IMR-90 (cell line): ENCODE results near the gene TPPP.

Experiments
- CEBPB ChIP-seq: IDR thresholded peaks from 2 replicates; pipeline ENCODE4 v1.6.1; 2012; ENCODE audit warnings: low read depth, low read length, improper control_type of control experiment
- CHD1 ChIP-seq: IDR thresholded peaks from 2 replicates; pipeline ENCODE4 v1.6.1; 2012; ENCODE audit warnings: low read depth, low read length, improper control_type of control experiment
- FOS ChIP-seq: fragments of 150-350 bp; IDR thresholded peaks from 2 replicates; pipeline ENCODE4 v1.6.1; 2016; ENCODE audit warnings: low read depth, low read length
- MAFK ChIP-seq: IDR thresholded peaks from 2 replicates; pipeline ENCODE4 v1.6.1; 2012; ENCODE audit warnings: low read depth, low read length, improper control_type of control experiment
- MXI1 ChIP-seq: IDR thresholded peaks from 2 replicates; pipeline ENCODE4 v1.6.1; 2012; ENCODE audit warnings: low read depth, mild to moderate bottlenecking, low read length, moderate library complexity, borderline replicate concordance
- NFE2L2 ChIP-seq: fragments of 150-350 bp; IDR thresholded peaks from 2 replicates; pipeline ENCODE4 v1.6.1; 2016; ENCODE audit warnings: low read depth, mild to moderate bottlenecking, low read length
- POLR2A ChIP-seq: IDR thresholded peaks from 2 replicates; pipeline ENCODE4 v1.6.1; 2012; ENCODE audit warnings: mild to moderate bottlenecking, low read depth, low read length
- RCOR1 ChIP-seq: IDR thresholded peaks from 2 replicates; pipeline ENCODE4 v1.6.1; 2012; ENCODE audit warnings: mild to moderate bottlenecking, low read length, improper control_type of control experiment; ENCODE audit not compliant: insufficient replicate concordance
- RFX5 ChIP-seq: IDR thresholded peaks from 2 replicates; pipeline ENCODE4 v1.8.0; 2012; ENCODE audit warnings: low read depth, mild to moderate bottlenecking, low read length, moderate library complexity
- SMC3 ChIP-seq: fragments of 150-350 bp; IDR thresholded peaks from 2 replicates; pipeline ENCODE4 v1.6.1; 2016; ENCODE audit warnings: low read depth, mild to moderate bottlenecking, antibody characterized with exemption, low read length, moderate library complexity
- TF ChIP-seq, protein P1 (sequence below): conservative IDR thresholded peaks from 2 replicates; pipeline ENCODE4 v1.5.1; 2012; ENCODE audit warnings: mild to moderate bottlenecking, low read depth, low read length, improper control_type of control experiment
- TF ChIP-seq, protein P2 (sequence below): fragments of 150-350 bp; IDR thresholded peaks from 2 replicates; pipeline ENCODE4 v1.6.1; 2016; ENCODE audit warnings: low read depth, mild to moderate bottlenecking, low read length, moderate library complexity, borderline replicate concordance

- TF ChIP-seq, protein P1, sequence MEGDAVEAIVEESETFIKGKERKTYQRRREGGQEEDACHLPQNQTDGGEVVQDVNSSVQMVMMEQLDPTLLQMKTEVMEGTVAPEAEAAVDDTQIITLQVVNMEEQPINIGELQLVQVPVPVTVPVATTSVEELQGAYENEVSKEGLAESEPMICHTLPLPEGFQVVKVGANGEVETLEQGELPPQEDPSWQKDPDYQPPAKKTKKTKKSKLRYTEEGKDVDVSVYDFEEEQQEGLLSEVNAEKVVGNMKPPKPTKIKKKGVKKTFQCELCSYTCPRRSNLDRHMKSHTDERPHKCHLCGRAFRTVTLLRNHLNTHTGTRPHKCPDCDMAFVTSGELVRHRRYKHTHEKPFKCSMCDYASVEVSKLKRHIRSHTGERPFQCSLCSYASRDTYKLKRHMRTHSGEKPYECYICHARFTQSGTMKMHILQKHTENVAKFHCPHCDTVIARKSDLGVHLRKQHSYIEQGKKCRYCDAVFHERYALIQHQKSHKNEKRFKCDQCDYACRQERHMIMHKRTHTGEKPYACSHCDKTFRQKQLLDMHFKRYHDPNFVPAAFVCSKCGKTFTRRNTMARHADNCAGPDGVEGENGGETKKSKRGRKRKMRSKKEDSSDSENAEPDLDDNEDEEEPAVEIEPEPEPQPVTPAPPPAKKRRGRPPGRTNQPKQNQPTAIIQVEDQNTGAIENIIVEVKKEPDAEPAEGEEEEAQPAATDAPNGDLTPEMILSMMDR: no peak
- TF ChIP-seq, protein P2, sequence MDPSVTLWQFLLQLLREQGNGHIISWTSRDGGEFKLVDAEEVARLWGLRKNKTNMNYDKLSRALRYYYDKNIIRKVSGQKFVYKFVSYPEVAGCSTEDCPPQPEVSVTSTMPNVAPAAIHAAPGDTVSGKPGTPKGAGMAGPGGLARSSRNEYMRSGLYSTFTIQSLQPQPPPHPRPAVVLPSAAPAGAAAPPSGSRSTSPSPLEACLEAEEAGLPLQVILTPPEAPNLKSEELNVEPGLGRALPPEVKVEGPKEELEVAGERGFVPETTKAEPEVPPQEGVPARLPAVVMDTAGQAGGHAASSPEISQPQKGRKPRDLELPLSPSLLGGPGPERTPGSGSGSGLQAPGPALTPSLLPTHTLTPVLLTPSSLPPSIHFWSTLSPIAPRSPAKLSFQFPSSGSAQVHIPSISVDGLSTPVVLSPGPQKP: no peak
- TF ChIP-seq CEBPB: no peak
- no peak for TF ChIP-seq POLR2A
- TF ChIP-seq SMC3: no peak
- no peak for TF ChIP-seq NFE2L2
- TF ChIP-seq CHD1: no peak
- TF ChIP-seq MAFK: no peak
- no peak for TF ChIP-seq RCOR1
- TF ChIP-seq MXI1: no peak
- TF ChIP-seq RFX5: no peak
- TF ChIP-seq FOS: no peak
Observed at GRCh38 chr5:674630-675011, 18.5 kb downstream of the TPPP start.
